ENCODE measurements around the gene ASMTL. TPM values are rescaled to one million over a fixed set of nuclear protein-coding genes. Genes with fewer than 3 reads are reported as not detected.
A peak's percentile ranks its signal among the peaks of the same experiment; 100 is the strongest.
"Not testable (repeated sequence)": the region's sequence is repeated elsewhere in the genome, so short reads cannot be mapped to it uniquely, and the experiment has no call there.

Gene ASMTL
- total RNA-seq, 1 donor from 2014 or later, result 8.1 TPM

DNA sequence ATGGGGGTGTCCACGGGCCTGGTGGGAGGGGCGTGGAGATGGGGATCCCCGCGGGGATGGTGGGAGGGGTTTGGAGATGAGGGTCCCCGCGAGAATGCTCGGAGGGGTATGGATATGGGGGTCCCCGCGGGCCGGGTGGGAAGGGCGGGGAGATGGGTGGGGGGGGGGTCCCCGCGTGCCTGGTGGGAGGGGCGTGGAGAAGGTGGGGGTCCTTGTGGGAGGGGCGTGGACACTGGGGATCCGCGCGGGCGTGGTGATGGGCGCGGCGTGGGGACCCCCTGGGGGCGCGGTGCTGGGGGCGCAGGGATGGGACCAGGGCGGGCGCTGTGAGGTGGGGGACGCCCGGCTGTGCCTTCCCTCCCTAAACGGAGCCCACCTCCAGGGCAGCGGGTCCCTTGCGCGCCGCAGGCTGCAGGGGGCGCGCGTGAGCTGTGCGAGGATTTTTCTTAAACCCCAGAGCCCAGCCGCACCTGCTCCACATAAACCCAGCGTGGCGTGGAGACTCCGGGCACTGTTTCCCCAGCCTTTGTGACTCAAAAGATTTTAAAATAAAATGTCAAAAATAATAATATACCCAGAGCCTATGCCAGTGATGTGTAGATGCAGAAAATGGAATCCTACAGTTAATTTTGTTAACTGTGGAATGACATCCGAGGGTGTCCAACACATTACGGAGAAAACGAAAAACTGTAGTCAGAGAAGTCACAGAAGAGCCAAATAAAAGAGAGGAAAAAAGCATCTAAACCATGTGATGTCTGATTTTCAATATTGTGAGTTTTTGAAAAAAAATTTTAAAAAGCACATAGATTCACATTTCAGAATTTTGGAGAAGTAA, 1.5 kb upstream of the ASMTL start:
- peak; percentile 33 for ATAC-seq

DNA sequence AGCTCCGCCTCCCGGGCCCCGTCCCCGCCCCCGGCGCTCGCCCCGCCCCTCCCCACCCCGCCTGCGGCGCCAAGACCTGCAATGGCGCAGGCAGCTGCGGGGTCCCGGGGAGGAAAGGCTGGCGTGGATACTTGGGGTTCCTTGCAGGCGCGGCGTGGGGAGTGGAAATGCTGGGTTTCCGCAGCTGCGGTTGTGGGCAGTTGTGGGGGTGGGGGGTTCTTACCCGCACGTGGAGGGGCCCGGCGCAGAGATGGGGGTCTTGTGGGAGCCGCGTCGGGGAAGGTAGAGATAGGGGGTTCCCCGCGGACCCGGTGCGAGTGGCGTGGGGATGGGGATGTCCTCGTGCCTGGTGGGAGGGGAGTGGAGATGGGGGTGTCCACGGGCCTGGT, 680 bp upstream of the ASMTL start:
- ATAC-seq, result peak; percentile 12

DNA sequence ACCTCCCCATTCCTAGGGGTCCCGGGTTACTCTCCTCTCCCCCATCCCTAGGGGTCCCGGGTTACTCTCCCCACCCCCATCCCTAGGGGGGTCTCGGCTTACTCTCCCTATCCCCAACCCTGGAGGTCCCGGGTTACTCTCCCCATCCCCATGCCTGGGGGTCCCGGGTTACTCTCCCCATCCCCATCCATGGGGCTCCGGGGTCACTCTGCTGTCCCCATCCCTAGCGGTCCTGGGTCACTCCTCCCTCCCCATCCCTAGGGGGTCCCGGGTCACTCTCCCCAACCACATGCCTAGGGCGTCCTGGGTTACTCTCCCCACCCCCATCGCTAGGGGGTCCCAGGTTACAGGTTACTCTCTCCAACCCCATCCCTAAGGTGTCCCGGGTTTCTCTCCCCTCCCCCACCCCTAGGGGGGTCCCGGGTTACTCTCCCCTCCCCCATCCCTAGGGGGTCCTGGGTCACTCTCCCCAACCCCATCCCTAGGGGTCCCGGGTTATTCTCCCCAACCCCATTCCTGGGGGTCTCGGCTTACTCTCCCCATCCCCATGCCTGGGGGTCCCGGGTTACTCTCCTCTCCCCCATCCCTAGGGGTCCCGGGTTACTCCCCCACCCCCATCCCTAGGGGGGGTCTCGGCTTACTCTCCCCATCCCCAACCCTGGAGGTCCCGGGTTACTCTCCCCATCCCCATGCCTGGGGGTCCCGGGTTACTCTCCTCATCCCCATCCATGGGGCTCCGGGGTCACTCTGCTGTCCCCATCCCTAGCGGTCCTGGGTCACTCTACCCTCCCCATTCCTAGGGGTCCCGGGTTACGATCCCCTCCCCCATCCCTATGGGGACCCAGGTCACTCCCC, 821 bp downstream of the ASMTL start:
- no peak for ATAC-seq

DNA sequence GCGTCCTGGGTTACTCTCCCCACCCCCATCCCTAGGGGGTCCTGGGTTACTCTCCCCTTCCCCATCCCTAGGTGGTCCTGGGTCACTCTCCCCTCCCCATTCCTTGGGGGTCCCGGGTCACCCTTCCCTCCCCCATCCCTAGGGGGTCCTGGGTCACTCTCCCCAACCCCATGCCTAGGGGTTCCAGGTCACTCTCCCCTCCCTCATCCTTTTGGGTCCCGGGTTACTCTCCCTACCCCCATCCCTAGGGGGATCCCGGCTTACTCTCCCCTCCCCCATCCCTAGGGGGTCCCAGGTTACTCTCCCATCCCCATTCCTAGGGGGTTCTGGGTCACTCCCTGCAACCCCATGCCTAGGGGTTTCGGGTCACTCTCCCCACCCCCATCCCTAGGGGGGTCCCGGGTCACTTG, 1.5 kb downstream of the ASMTL start:
- ATAC-seq, result no peak

DNA sequence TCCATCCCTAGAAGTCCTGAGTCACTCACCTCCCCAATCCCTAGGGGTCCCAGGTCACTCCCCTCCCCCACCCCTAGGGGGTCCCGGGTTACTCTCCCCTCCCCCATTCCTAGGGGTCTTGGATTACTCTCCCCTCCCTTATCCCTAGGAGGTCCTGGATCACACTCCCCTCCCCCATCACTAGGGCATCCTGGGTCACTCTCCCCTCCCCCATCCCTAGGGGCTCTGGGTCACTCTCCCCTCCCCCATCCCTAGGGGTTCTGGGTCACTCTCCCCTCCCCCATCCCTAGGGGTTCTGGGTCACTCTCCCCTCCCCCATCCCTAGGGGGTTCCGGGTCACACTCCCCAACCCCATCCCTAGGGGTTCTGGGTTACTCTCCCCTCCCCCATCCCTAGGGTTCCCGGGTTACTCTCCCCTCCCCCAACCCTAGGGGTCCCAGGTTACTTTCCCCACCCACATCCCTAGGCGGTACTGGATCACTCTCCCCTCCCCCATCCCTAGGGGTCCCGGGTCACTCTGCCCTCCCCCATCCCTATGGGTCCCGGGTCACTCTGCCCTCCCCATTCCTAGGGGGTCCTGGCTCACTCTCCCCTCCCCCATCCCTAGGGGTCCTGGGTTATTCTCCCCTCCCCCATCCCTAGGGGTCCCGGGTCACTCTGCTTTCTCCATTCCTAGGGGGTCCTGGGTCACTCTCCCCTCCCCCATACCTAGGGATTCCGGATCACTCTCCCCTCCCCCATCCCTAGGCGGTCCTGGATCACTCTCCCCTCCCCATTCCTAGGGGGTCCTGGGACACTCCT, 2.1 kb downstream of the ASMTL start:
- ATAC-seq, result no peak

DNA sequence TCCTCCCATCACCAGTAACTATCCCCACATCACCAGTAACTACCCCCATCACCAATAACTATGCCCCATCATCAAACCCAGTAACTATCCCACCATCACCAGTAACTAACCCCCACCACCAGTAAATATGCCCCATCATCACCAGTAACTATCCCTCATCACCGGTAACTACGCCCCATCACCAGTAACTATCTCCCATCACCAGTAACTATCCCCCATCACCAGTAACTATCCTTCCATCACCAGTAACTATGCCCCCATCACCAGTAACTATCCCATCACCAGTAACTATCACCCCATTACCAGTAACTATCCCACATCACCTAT, 2.9 kb downstream of the ASMTL start:
- no peak for ATAC-seq

DNA sequence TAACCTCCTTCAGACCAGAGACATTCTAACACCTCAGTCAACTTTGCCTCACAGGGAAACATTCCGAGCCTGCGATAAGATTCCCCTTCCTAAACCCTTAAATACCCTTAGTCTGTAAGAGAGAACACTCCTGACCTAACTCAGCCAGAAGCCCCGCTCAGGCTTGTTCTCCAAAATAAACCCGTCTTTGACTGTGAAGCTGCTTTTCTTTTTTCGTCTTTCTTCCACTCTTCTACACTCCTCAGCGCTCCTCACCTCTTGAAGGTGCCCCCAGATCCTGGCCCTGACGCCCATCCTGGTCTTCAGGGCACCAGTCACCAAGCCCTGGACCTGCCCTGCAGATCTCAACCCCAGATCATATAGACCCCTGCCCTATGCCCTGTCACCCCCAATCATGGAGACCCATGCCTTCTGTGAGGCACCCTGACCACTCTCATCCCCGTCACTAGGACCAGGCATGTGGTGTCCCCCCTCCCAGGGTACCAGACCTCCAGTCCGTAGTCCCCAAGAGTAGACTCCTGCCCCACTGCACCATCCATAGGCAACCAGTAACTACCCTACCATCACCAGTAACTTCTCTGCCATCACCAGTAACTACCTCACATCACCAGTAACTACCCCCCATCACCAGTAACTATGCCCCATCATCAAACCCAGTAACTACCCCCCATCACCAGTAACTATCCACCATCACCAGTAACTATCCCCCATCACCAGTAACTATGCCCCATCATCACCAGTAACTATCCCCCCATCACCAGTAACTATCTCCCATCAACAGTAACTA, 3.5 kb downstream of the ASMTL start:
- ATAC-seq, result no peak

DNA sequence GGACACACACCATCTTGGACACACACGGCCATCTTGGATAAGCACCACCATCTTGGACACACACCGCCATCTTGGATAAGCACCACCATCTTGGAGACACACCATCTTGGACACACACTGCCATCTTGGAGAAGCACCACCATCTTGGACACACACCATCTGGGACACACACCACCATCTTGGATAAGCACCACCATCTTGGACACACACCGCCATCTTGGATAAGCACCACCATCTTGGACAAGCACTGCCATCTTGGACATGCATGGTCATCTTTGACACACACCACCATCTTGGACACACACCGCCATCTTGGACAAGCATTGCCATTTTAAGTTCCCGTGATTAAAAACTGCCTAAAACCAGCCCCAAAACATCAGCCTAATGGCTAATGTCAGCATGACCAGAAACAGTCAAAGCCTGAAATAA, 4.1 kb downstream of the ASMTL start:
- not testable (repeated sequence) for ATAC-seq

DNA sequence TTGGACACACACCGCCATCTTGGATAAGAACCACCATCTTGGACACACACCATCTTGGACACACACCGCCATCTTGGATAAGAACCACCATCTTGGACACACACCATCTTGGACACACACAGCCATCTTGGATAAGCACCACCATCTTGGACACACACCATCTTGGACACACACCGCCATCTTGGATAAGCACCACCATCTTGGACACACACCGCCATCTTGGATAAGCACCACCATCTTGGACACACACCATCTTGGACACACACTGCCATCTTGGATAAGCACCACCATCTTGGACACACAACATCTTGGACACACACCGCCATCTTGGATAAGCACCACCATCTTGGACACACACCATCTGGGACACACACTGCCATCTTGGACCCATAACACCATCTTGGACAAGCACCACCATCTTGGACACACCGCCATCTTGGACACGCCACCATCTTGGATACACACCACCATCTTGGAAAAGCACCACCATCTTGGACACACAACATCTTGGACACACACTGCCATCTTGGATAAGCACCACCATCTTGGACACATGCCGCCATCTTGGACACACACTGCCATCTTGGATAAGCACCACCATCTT, 4.6 kb downstream of the ASMTL start:
- not testable (repeated sequence) for ATAC-seq

DNA sequence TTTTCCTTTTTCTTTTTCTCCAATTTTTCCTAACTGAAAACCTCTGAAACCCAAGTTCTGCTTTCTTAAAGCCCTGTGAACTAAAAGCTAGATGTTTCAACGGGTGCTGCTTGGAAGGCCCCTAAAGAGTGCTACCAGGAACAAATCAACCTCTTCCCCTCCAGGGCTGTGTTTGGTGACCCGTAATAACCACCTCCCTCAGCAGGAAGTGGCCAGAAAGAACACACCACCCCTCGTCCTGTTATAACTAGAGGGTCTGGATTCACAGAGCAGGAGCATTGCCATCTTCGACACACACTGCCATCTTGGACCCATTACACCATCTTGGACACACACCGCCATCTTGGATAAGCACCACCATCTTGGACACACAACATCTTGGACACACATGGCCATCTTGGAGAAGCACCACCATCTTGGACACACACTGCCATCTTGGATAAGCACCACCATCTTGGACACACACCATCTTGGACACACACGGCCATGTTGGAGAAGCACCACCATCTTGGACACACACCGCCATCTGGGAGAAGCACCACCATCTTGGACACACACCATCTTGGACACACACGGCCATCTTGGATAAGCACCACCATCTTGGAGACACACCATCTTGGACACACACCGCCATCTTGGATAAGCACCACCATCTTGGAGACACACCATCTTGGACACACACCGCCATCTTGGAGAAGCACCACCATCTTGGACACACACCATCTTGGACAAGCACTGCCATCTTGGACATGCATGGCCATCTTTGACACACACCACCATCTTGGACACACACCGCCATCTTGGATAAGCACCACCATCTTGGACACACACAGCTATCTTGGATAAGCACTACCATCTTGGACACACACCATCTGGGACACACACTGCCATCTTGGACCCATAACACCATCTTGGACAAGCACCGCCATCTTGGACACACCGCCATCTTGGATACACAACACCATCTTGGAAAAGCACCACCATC, 5.4 kb downstream of the ASMTL start:
- not testable (repeated sequence) for ATAC-seq

DNA sequence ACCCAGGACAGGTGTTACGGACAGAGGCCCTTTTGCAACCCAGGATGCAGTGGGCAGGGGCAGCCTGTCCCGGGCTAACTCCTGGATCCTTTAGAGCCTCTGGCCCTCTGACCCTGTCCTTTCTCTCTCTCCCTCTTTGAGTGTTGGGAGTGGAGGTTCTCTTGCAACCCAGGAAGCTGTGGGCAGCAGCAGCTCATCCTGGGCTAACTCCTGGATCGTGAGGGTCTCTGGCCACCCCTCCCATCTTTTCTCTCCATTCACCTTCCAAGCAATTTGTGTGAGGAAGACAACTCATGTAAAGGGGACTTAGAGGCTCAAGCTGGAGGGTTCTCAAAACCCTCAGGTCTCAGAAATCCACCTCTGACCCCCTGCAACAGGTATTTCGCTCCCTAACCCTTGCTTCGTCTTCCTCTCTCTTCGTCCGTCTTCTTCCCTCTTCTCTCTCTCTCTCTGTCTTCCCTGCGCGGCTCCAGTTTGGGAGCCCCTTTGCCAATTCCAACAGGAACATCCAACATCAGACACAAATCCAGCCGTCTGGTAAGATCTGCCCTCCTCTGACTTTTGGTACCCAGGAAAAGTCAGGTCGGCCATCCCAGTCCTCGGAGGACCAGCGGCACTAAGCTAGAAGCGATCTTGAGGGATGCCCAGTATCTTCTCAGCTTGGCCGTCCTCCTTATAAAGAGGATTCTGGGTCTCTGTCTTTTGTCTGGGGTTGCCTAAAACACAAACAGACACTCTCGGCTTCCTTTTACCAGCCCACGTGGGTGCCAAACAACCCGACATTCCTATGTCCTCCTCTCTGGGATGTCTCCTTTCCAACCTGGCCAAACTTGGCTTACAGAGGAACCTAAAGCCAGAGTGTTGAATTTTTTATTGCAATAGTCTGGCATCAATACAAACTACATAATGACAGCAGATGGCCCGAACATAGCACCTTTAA, 7.9 kb downstream of the ASMTL start:
- ATAC-seq, result no peak

DNA sequence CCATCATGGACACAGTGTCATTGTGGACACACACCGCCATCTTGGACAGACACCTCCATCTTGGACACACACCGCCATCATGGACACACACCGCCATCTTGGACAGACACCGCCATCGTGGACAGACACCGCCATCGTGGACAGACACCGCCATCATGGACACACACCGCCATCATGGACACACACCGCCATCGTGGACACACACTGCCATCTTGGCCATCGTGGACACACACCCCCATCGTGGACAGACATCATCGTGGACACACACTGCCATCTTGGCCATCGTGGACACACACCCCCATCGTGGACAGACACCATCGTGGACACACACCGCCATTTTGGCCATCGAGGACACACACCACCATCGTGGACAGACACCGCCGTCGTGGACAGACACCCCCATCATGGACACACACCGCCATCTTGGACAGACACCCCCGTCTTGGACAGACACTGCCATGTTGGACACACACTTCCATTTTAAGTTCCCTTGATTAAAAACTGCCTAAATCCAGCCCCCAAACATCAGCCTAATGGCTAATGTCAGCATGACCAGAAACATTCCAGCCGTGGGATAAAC, 9.1 kb downstream of the ASMTL start:
- ATAC-seq, result no peak

DNA sequence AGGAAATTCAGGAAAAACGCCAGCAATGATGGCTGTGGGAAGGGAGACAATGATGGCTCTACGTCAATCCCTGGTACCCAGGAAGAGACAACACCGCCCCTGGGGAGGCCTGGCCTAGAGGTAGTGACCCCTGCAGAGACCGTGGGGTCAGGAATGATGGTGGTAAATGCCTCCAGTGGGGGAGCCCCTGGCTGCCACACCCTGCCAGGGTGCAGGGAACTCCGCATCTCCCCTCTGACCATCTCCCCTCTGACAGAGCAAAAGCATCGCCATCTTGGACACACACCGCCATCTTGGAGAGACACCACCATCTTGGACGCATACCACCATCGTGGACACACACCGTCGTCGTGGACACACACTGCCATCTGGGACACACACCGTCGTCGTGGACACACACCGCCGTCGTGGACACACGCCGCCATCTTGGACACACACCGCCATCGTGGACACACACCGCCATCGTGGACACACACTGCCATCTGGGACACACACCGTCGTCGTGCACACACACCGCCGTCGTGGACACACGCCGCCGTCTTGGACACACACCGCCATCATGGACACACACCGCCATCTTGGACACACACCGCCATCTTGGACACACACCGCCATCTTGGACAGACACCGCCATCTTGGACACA, 9.9 kb downstream of the ASMTL start:
- ATAC-seq, result no peak

DNA sequence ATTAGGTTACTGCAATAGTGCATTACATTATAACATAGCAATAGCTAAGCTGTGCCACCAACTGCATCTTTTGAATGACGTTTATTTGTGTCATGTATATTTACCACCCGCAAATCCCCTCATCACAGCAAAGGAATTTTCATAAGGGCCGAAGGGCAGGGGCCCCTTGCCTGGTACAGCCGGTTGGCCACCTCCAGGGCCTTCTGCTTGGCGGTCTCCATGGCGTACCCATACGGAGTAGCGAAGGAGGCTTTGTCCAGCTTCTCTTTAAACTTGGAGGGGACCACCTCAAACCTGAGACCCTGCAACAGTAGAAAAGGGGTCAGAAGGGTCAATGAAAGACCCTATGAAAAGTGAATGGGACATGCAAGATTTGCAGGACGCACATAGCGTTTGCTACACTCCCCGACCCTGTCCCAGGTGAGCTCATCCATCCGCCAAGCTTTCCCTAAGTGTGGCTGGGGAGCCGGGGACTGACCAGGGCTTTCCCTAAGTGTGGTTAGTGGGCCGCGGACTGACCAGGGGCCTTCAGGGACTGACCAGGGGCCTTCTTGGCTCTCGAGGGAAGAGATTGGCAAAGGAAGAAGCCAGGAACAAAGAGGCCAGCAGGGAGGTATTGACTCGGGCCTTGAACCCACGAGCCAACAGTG, 10.6 kb downstream of the ASMTL start:
- ATAC-seq, result no peak

DNA sequence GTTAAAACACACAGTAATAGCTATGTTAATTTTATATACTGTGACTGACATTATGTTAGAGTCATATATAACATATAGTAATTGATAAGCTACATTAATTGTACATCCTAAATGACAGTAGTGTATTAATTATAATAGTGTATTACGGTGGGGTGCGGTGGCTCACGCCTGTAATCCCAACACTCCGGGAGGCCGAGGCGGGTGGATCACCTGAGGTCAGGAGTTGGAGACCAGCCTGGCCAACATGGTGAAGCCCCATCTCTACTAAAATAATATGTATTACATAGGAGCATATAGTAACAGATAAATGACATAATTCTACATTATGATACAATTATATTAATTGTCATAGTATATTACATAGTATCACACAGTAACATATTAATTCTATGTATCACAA, 12.2 kb downstream of the ASMTL start:
- ATAC-seq, result no peak

DNA sequence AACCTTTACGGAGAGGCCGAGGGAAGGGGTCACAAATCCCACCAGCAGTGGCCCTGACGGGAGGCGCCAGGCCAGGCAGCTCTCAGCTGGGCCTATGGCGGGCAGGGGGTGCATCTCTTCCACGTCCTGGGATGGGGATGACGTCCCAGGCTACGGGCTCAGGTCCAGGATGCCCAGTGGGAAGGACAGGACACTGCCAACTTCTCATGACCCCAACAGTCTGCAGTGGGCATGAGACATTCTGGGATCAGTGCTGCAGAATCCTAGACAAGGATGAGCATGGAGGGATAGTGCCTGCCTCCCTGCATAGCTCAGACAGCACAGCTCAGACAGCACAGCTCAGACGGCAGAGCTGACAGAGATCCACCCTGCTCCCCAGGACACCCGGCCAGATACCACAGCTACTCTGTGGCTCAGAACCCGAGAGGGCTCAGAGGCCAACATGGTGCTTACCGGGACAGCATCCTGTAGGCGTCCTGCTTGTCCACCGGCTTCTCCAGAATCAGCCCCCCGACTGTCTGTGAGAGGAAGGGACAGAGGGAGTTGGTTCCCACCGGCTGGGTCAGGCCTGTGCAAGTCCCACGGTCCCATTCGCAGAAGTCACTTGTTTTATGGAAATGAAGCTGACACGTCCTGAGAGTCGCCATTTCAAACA, 17.3 kb downstream of the ASMTL start:
- ATAC-seq, result peak; percentile 25

DNA sequence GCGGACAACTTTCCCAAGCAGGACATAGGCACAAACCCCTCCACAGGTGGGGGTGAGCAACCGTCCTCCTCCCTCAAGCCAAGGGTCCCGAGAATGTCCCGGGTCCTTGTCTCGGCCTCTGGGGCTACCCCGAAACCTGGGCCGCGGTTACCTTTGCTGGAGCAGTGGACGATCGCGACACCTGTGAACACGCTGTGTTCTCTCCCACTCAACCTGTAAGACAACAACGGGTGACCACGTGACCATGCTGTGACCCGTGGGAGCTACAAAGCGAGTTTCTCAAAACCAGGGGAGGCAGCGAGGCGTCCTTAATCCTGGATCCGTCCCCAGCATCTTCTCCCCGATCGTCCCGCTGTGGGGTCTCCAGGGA, 17.9 kb downstream of the ASMTL start:
- no peak for ATAC-seq
